Testis (tissue), 2 donors: ENCODE measurements around the gene BOLA2.
"Not testable (repeated sequence)": the region's sequence is repeated elsewhere in the genome, so short reads cannot be mapped to it uniquely, and the experiment has no call there.

Experiments used
- POLR2A ChIP-seq: fragments of 450-650 bp; IDR thresholded peaks from one replicate; pipeline ENCODE4 v1.6.1; 2017; ENCODE audit warnings: antibody characterized with exemption, mild to moderate bottlenecking, moderate library complexity
- TF ChIP-seq, protein P1 (sequence below), 3 experiments: fragments of 450-650 bp in 2 of 3; fragments of 200-600 bp in 1 of 3; sonication (generic) in 1 of 3; IDR thresholded peaks; one replicate each; pipeline ENCODE4 v1.5.1; 2016 to 2019; ENCODE audit warnings: antibody characterized with exemption in 3 of 3, mild to moderate bottlenecking in 2 of 3, moderate library complexity in 1 of 3

DNA sequence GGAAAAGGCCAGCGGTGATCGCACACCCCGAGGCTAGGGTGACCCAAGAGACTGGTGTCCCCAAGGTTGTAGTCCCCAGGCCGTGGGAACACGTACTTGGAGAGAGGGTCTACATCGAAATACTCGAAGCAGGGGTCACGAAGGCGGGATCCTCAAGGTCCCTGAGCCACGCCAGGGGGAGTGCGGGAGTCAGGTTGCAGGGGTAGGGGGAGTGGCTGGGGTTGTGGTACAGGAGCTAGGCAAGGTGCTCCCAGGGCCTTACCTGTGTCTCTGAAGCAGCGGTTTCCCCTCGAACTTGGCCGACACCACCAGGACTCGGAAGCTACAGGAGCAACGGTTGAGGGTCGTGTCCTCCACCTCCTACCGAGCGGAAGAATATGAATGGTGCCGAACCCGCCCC lies 397 bp downstream of the BOLA2 start:
- not testable (repeated sequence) for TF ChIP-seq POLR2A
- TF ChIP-seq, protein P1, sequence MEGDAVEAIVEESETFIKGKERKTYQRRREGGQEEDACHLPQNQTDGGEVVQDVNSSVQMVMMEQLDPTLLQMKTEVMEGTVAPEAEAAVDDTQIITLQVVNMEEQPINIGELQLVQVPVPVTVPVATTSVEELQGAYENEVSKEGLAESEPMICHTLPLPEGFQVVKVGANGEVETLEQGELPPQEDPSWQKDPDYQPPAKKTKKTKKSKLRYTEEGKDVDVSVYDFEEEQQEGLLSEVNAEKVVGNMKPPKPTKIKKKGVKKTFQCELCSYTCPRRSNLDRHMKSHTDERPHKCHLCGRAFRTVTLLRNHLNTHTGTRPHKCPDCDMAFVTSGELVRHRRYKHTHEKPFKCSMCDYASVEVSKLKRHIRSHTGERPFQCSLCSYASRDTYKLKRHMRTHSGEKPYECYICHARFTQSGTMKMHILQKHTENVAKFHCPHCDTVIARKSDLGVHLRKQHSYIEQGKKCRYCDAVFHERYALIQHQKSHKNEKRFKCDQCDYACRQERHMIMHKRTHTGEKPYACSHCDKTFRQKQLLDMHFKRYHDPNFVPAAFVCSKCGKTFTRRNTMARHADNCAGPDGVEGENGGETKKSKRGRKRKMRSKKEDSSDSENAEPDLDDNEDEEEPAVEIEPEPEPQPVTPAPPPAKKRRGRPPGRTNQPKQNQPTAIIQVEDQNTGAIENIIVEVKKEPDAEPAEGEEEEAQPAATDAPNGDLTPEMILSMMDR (IDR thresholded peaks at IDR 0.05): not testable (repeated sequence)
